Tibial nerve (tissue), 4 donors: ENCODE results near the gene PTPN5.

ENCODE experiments used
- EP300 ChIP-seq, 2 donors: sonication (generic); formaldehyde crosslinking; IDR thresholded peaks; one replicate each; pipeline ENCODE4 v1.6.1; 2017; ENCODE audit warnings: antibody characterized with exemption in 2 of 2, mild to moderate bottlenecking in 1 of 2
- TF ChIP-seq, protein P1 (sequence below), 5 experiments: fragments of 200-600 bp in 3 of 5; fragments of 450-650 bp in 2 of 5; sonication (generic) in 3 of 5; IDR thresholded peaks; one replicate each; pipeline ENCODE4 v1.5.1; 2016 to 2019; ENCODE audit warnings: antibody characterized with exemption in 5 of 5, mild to moderate bottlenecking in 3 of 5, moderate library complexity in 2 of 5

DNA sequence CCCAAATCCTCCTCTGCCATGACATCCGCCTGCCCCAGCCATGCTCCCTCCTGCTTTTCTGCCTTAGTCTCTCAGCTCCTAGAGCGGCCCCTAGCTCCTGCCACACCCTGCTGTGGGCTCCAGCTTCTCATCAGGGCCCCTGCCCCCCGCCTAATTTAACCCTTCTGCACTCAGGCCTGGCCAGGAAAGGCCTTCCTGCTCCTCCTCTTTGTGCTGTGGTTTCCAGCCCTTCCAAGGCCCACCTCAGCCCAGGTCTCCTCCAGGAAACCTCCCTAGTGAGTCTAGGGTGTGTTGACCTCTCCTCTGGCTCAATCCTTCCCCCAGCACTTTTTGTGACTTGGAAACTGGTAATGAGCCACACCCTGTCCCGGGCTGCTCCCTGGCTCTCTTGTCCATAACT is 11.3 kb downstream of the PTPN5 start:
- TF ChIP-seq, protein P1, sequence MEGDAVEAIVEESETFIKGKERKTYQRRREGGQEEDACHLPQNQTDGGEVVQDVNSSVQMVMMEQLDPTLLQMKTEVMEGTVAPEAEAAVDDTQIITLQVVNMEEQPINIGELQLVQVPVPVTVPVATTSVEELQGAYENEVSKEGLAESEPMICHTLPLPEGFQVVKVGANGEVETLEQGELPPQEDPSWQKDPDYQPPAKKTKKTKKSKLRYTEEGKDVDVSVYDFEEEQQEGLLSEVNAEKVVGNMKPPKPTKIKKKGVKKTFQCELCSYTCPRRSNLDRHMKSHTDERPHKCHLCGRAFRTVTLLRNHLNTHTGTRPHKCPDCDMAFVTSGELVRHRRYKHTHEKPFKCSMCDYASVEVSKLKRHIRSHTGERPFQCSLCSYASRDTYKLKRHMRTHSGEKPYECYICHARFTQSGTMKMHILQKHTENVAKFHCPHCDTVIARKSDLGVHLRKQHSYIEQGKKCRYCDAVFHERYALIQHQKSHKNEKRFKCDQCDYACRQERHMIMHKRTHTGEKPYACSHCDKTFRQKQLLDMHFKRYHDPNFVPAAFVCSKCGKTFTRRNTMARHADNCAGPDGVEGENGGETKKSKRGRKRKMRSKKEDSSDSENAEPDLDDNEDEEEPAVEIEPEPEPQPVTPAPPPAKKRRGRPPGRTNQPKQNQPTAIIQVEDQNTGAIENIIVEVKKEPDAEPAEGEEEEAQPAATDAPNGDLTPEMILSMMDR (IDR thresholded peaks at IDR 0.05) = no peak
- TF ChIP-seq EP300 (IDR thresholded peaks at IDR 0.05) = no peak
